ENCODE results near the gene KCTD10.
"Not testable (repeated sequence)": the region's sequence is repeated elsewhere in the genome, so short reads cannot be mapped to it uniquely, and the experiment has no call there.

KCTD10 gene

DNA sequence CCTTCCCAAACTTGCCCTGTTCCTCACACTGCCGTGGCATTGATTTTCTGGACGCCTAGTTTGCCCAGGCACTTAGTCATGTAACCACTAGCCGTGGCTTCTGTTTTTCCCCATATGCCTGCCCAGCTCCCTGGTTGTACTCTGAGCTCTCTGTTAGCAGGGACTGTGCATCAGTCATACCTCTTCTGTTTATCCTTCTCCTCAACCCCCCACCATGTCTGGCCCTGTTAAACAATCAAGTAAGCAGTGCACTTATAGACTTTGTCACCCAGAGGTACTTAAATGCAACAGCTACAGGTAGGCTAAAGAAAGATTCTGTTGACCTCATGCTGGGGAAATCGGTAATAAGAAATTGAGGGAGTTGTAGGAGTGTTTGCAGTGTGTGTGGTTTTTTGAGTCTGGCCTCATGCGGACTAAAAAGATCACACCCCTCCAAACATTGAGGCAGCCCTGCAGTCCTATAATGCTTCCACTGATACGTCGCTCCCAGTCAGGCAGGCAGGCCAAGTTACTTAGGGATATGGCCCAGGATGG, 17.3 kb upstream of the KCTD10 start:
- DNase-seq, result no peak

- no peak for DNase-seq
Observed at GRCh38 chr12:109493938-109494337, 16.8 kb upstream of the KCTD10 start.

GRCh38 chr12:109493090-109493489, 16.0 kb upstream of the KCTD10 start:
- DNase-seq, result no peak

DNA sequence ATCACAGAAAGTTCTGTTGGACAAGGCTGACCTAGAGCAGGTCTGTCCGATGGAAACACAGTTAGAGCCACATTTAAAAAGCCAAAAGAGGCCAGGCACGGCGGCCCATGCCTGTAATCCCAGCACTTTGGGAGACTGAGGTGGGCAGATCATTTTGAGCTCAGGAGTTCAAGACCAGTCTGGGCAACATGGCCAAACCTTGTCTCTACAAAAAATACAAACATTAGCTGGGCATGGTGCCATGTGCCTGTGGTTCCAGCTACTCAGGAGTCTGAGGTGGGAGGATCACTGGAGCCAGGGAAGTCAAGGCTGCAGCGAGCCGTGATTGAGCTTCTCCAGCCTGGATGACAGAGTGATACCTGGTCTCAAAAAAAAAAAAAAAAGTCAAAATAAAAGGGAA, 15.3 kb upstream of the KCTD10 start:
- DNase-seq, result no peak

DNA sequence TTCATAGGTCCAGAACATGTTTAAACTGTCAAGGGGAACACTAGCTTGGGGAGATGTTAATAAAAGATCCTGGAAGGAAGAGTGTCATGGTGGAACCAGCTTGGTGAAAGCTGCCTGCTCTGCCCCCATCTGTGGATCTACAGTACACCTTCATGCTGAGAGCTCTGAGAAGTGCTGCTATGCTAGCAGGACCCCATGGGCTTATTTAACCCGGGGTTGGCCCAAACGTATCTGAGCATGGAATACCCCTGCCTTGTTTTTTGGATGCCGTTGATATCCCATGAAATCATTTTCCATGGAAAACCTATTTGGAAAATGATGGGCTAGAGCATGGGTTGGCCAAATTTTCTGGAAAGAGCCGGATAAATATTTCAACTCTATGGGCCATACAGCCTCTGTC, 14.6 kb upstream of the KCTD10 start:
- DNase-seq, result no peak

DNA sequence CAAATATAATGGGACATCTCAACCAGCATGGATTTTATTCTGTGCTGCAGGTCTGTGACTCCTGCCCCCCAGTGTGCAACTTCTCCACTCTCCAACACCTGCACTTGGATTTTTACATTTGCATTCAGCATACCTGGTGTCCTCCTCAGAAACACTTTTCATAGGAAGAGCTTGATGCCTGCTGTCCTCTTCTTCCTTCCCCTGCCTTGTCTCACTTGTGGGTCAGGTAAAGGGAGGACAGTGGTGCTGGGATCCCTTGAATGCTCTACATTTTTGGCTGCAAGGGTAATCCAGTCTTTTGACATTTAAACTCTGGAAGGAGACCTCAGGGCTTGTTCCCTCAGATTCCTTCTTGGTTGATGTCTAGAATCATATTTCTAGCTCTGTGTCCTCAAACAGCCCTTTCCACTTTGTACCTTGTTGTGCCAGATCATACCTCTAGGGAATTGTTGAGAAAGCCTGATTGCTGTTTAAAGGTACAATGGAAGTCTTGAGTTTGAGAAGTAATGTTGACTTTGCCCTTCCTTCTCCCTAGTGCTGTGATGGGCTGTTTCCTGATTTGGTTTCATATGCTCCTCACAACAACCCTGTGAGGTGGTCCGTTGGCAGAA, 13.0 kb upstream of the KCTD10 start:
- no peak for DNase-seq

DNA sequence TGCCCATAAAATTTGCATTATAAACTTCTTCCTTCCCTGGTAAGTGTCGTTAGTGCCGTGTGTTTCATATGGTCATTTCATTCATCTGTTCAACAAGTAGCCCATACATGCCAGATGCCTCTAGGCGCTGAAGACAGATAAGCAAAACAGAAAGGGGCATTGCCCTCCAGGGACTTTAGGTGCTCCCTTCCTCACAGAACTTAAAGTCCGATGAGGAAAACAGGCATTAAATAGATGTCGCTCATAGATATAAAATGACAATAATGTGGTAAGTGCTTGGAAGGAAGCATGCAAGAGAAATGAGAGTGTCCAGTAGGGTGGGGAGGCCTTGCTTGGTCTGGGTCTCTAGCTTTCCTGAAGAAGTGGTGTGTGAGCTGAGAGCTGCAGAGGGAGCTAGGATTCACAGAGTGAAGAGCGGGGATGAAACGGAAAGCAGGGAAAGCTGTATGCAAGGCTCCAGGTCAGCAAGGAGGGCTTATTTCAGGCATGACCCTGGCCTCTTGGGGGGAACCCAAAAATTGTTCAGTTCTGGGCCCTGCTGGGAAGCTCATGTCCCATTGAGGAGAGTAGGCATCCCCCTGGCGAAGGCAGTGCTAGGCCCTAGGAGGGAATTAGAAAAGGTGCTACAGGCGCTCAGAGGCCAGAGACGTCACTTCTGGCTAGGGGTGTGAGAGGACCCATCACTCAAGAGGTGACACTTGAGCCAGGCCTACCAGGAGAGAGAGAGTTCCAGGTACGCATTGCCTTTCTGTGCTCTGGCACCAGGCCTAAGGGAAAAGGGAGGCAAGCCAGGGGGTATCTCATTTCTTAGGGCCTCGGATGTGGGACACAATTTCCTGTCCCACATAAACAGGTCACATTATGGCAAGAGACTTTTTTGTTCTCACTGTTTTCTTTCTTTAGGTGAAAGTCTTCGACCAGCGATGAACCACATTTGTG, 12.2 kb upstream of the KCTD10 start:
- DNase-seq, result no peak

- no peak for DNase-seq
Observed at GRCh38 chr12:109488051-109488665, 11.1 kb upstream of the KCTD10 start.

- DNase-seq, result no peak
Observed at GRCh38 chr12:109487181-109488050, 10.3 kb upstream of the KCTD10 start.

DNA sequence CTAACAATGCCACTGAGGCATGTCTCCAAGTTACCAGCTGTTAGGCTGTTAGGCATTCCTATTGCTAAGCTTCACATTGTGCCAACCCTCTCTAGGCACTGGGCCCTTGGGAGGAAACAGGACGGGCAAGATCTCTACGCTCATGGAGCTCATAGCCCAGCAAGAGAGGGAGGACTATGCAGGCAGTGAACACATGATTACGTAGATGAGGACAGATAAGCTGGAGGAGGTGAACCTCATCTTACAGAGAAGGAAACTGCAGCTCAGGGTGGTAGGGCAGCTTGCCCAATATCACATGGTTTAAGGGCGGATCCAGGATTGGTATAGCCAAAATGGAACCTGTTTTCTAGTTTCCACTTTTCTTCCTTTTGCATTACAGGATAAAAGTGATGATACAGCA, 8.1 kb upstream of the KCTD10 start:
- no peak for DNase-seq

DNA sequence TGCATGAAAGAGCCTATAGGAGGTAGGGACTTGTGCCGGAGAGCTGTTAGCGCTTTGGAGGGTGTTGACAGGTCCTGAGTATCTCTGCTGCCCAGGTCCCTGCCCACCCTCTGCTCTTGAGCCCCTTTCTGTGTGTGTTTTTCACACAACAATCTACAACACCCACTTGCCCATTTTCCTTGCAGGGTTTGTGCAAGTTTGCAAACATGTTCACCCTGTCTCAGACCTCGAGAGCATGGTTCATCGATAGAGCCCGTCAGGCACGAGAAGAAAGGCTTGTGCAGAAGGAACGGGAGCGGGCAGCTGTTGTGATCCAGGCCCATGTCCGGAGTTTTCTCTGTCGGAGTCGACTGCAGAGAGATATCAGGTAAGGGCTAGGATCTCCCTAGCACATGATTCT, 6.2 kb upstream of the KCTD10 start:
- DNase-seq, result no peak

- no peak for DNase-seq
Observed at GRCh38 chr12:109482894-109483293, 5.8 kb upstream of the KCTD10 start.

GRCh38 chr12:109482491-109482890, 5.4 kb upstream of the KCTD10 start:
- DNase-seq, result no peak

DNA sequence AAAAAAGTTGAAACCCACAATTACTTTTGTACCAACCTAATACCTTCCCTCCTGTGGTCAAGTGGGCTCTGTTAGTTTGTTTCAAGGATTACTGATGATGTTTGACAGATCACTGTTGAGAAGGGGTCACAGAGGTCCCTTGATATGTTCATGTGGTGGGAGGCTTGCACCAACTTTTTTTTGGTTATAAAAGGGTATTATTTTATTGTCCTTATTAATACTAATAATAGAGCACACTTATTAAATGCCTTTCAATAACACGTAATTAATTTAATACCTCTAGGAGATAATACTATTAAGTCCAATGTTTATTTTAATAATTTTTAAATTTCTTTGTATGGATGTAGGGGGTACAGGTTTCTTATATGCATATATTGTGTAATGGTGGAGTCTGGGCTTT, 4.8 kb upstream of the KCTD10 start:
- DNase-seq, result no peak

GRCh38 chr12:109480356-109480755, 3.3 kb upstream of the KCTD10 start:
- DNase-seq, result no peak

GRCh38 chr12:109479761-109480160, 2.7 kb upstream of the KCTD10 start:
- DNase-seq, result no peak

DNA sequence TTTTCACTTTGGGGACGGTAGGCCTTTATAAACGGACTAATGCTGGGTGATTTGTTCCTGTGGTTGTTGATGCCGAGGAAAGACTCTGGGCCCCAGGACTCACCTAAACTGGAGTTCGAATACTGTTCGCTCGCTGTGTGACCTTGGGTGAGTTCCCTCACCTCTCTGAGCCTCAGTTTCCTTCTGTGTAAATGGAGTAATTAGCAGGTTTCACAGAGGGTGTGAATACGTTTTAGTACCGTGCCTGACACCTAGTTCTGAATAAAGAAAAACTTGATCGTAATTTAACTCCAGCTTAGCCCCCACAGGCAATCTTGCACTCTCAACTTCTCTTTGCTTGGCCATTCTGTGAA, 839 bp upstream of the KCTD10 start:
- no peak for DNase-seq

GRCh38 chr12:109476807-109477184, 304 bp downstream of the KCTD10 start:
- no peak for DNase-seq

- no peak for DNase-seq
Observed at GRCh38 chr12:109475993-109476806, 900 bp downstream of the KCTD10 start.

DNA sequence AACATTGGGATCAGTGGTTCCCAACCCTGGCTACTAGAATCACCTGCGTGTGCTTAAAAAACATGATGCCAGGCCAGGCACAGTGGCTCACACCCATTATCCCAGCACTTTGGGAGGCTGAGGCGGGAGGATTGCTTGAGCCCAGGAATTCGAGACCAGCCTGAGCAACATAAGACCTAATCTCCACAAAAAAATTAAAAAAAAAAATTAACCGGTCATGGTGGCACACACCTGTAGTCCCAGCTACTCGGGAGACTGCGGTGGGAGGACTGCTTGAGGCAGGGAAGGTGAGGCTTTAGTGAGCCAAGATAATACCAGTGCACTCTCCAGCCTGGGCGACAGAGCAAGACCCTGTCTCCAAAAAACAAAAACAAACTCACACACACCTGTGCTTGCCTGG, 2.0 kb downstream of the KCTD10 start:
- no peak for DNase-seq

- DNase-seq, result not testable (repeated sequence)
Observed at GRCh38 chr12:109473526-109474270, 3.4 kb downstream of the KCTD10 start.
